COLO829 (cell line): ENCODE data around the gene SFTA2.

Experiments used
- DNase-seq: peaks from one replicate; pipeline ENCODE4 v3.0.0; 2012; ENCODE audit warnings: low spot score

Gene SFTA2

DNA sequence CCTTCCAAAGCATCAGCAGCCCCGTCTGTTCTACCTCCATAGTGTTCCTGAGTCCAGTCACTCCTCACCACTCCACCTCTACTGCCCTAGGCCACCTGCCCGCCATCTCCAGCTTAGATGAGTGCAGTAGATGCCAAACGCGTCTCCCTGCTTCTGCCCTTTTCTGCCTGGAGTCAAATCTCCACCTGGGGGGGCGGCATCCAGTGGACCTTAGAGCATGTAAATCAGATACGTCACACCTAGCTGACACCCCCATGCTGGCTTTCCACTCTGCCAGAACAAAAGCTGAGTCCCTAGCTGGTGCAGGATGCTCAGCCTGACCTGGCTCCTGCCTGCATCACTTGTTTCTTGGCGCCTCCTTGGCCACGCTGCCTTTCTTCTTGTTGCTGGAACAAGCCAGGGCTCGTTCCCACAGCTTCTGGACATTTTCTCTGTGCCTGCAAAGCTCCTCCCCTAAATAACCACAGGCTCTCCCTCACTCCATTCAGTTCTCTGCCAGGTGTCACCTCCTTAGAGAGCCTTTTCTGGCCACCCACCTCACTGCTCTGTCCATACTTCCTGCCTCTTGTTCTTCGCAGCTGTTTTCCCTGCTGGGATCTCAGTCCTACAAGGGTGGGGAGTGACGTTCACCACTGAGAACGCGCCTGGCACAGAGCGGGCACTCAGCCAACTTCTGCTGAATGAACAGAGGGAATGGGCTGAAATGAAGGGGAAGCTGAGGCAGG, 41.9 kb downstream of the SFTA2 start:
- no peak for DNase-seq

DNA sequence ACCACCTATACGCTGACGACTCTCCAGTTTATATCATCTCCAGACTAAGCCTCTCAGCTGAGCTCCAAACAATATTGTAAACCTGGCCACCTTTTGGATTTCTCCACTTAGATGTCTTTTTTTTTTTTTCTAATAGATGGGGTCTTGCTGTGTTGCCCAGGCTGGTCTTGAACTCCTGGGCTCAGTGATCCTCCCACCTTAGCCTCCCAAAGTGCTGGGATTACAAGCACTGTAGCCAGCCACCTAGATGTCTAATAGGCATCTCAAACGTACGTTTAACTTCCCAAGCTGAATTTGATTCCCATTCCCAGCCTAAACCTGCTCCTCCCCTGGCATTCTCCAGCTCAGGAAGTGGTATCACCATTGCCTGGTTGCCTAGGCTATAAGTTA, 42.5 kb downstream of the SFTA2 start:
- DNase-seq = no peak

DNA sequence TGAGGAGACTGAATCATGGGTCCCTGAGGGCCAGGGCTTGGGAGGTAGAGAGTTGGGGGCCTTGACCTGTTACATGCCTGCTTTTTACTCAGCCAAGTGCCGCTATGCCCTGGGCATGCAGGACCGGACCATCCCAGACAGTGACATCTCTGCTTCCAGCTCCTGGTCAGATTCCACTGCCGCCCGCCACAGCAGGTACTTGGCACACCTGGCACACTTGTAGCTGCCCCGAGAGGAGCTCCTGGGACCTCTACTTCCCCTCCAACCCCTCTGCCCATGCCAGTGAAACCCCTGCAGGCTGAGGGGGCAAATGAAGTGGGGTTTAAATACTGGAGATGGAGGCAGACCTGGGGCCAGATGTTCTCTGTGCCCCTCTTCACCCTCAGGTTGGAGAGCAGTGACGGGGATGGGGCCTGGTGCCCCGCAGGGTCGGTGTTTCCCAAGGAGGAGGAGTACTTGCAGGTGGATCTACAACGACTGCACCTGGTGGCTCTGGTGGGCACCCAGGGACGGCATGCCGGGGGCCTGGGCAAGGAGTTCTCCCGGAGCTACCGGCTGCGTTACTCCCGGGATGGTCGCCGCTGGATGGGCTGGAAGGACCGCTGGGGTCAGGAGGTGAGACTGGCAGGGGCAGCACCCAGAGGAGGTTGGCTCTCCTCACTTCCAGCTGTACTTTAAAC, 43.0 kb downstream of the SFTA2 start:
- DNase-seq = no peak

DNA sequence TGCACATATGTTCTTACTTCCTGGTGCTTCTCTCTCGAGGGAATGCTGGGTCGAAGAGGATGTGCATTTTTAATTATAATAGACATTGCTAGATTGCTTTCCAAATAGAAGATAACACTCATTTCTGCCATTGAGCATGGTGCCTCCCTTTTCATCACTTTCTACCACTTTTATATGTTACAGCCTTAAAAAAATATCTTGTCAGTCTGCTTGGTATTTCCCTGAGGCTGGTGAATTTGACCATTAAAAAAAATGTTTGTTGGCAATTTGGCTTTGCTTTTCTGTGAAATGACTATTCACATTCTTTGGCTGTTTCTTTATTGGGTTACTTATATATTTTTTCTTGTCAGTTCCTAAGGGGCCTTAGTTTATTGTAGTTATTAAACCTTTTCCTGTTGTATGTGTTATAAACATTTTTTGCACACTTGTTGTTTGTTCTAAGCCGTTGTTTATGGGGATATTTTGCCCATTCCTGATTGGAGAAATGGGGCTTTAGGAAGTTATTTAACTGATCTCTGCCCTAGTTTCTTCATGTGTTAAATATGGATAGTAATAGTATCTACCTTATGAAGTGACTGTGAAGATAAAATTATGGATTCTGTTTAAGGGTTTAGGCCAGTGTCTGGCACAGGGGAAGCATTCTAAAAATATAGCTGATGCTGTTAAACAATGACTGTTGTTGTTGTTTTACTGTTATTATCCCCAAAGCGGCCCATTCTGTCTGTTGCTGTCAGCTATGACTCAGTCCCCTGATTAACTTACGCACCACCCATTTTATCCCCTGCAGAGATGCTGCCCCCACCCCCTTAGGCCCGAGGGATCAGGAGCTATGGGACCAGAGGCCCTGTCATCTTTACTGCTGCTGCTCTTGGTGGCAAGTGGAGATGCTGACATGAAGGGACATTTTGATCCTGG, 43.8 kb downstream of the SFTA2 start:
- DNase-seq = peak; percentile 98

GRCh38 chr6:30886897-30887255, 45.1 kb downstream of the SFTA2 start:
- DNase-seq = no peak

GRCh38 chr6:30885999-30886896, 45.7 kb downstream of the SFTA2 start:
- peak; percentile 100 for DNase-seq

DNA sequence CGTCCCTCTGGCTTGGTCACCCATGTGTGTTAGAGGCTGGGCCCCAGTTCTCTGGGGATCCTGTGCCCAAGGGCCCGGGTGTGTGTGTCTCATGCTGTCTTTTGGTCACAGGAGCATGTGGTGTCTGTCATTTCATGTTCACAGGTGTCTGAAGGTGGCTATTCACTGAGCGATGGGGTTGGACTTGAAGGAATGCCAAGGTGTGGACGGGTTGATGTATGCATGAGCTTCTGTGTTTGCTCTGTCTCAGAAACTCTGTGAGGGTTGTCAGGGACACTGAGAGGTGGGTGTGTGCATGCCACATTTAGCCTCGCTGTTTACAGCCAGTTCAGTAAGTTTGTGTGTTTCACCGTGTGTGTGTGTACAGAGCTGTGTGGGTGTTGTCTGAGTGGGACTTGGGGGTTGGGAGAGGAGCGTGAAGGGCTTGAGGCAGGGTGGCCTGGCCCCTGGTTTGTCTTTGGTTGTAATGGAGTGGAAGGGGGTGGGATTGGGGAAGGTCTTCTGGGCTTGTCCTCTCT, 46.4 kb downstream of the SFTA2 start:
- DNase-seq = peak; percentile 65

GRCh38 chr6:30884521-30885480, 47.2 kb downstream of the SFTA2 start:
- DNase-seq = peak; percentile 37

GRCh38 chr6:30883685-30884520, 48.1 kb downstream of the SFTA2 start, which contains the start of gene DDR1:
Gene DDR1 (plus strand): TSS chr6:30884519. CDS start chr6:30888730, 4,211 bp downstream.
- DNase-seq = no peak

GRCh38 chr6:30882759-30883684, 48.9 kb downstream of the SFTA2 start:
- DNase-seq = no peak

GRCh38 chr6:30882204-30882758, 49.7 kb downstream of the SFTA2 start:
- no peak for DNase-seq

DNA sequence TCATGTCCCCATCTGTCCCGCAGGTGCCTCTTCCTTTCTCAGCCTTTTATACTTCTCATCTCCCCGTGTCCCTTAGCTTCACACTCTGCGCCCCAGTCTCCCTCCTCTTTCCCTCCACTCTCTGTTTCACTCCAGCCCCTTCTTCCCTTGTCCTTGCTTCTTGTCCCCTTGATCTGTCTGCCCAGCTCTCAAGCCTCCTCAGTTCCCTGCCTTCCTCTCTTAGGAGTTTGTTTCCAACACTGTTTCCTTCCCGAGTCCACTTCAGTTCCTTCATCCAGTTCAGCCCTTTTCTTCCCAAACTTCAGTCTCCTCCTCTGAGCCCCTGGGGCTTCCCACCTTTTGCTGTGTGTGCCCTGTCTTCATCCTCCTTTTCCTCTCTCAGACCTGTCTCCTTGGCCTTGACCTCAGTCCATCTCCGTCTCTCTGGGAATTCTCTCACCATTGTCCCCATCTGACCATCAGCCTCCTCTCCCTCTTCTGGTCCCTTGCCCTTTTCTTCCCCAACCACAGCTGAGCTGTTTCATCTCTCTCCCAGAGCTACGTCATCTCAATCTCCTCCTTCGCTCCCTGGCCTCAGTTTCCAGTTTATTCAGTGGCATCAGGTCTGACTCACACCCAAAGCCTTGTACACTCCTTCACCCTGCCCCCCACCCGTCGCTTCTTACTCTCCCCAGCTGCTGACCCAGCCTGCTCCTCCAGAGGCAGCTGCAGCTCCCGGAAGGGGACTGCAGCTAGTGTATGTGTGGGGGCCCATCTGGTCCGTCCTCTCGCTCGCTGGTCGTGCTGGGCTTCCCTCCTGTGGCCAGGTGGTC, 50.4 kb downstream of the SFTA2 start:
- DNase-seq = no peak
